Central memory CD8-positive, alpha-beta T cell (primary cell): ENCODE results near the gene RBBP4.
"Not testable (repeated sequence)": the region's sequence is repeated elsewhere in the genome, so short reads cannot be mapped to it uniquely, and the experiment has no call there.

Source experiments
- ATAC-seq: fragments of 150-1000 bp; cut with Tn5 transposase; replicated peaks from 2 replicates; pipeline ENCODE4 v1.10.0; 2022; ENCODE audit warnings: mild to moderate bottlenecking, moderate FRiP score, moderate number of reproducible peaks; ENCODE audit not compliant: poor library complexity, severe bottlenecking; ENCODE audit errors: extremely low read depth
- DNase-seq, 2 donors: peaks; one replicate each; pipeline ENCODE4 v3.0.0; 2021; ENCODE audit warnings: low spot score in 2 of 2
- H3K27ac Mint-ChIP-seq: one replicate; pipeline ENCODE4 v1.8.0; 2022; ENCODE audit warnings: low read depth, mild to moderate bottlenecking, moderate library complexity, mixed read lengths
- H3K27me3 Mint-ChIP-seq: one replicate; pipeline ENCODE4 v1.8.0; 2022; ENCODE audit warnings: mixed read lengths
- H3K36me3 Mint-ChIP-seq: one replicate; pipeline ENCODE4 v1.8.0; 2022; ENCODE audit warnings: mild to moderate bottlenecking, moderate library complexity, mixed read lengths; ENCODE audit not compliant: insufficient read depth
- H3K4me1 Mint-ChIP-seq: one replicate; pipeline ENCODE4 v1.8.0; 2022; ENCODE audit warnings: mixed read lengths
- H3K4me3 Mint-ChIP-seq: one replicate; pipeline ENCODE4 v1.8.0; 2022; ENCODE audit warnings: mild to moderate bottlenecking, moderate library complexity, mixed read lengths
- H3K9me3 Mint-ChIP-seq: one replicate; pipeline ENCODE4 v1.8.0; 2022; ENCODE audit warnings: mixed read lengths

RBBP4 gene

DNA sequence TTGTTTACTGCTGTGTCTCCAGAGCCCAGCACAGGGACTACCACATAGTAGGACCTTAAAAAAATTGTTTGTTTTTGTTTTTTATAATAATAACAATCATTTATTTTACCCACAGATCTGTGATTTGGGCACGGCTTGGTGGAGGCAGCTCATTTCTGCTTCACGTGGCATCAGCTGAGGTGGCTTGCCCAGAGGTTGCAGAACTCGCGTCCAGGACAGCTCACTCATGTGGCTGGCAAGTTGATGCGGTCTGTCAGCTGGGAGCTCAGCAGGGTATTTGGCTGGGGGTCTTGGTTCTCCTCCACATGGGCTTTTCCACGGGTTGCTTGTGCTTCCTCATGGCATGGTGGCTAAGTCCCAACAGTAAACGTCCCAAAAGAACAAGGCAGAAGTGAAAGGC, 54.5 kb downstream of the RBBP4 start:
- Mint-ChIP-seq H3K27me3 (peaks cover 38% of the 10 kb centered on the region), H3K4me3 (no peak overlapping the region), H3K9me3 (no peaks in the 10 kb centered on the region), H3K36me3 (no peaks in the 10 kb centered on the region), H3K27ac (no peak overlapping the region), H3K4me1 (peaks cover 8% of the 10 kb centered on the region)
- DNase-seq = no peak
- ATAC-seq = no peak

DNA sequence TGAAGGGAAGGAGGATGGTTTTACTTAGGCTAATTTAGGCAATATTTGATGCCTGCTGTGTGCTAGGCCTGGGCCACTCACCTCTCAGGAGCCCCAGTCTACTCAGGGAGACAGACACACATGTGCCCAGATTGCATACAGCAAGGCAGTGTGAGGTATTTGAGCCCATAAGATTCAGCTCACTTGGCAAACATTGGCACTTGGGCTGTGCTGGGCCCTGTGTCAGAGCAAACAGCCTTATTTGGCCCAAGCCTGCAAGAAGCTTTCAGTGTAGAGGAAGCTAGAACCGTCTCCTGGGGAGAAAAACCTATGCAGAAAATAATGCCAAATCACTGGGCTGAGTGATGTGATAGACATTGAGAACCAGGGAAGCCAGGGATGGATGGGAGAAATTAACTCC, 55.5 kb downstream of the RBBP4 start:
- no peak for ATAC-seq
- Mint-ChIP-seq H3K9me3 (no peaks in the 10 kb centered on the region), H3K27ac (no peak overlapping the region), H3K4me1 (peaks cover 8% of the 10 kb centered on the region), H3K36me3 (no peaks in the 10 kb centered on the region), H3K4me3 (no peak overlapping the region), H3K27me3 (peaks cover 38% of the 10 kb centered on the region)
- no peak for DNase-seq

DNA sequence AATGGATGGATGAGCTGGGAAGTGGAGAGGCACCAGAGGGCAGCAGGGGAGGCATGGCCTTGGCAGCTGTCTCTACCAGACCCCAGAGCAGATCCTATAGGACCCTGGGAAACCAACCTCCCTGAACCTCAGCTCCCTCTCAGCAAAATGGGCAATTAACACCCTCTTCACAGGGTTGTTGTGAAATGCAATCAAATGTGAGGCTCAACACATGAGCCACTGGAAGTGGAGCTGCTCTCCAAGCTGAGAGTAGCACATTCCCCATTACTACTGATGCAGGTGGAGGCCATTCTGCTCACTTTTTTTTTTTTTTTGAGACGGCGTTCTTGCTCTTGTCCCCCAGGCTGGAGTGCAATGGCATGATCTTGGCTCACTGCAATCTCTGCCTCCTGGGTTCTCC, 58.1 kb downstream of the RBBP4 start:
- ATAC-seq = no peak

DNA sequence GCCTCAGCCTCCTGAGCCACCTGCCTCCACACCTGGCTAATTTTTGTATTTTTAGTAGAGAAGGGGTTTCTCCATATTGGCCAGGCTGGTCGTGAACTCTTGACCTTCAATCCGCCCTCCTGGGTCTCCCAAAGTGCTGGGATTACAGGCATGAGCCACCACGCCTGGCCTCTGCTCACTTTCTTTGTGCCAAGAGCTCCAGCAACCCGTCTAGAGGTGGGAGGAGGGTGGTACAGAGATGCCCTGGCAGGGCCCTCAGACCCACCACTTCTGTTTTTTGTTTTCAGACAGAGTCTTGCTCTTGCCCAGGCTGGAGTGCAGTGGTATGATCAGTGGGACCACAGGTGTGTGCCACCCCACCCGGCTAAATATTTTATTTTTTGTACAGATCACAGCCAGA, 58.5 kb downstream of the RBBP4 start:
- DNase-seq = no peak
- no peaks in the 10 kb centered on the region for H3K4me1 Mint-ChIP-seq
- no peaks in the 10 kb centered on the region for H3K36me3 Mint-ChIP-seq
- ATAC-seq = no peak
- no peak overlapping the region for H3K4me3 Mint-ChIP-seq
- H3K27me3 Mint-ChIP-seq = peaks cover 22% of the 10 kb centered on the region
- H3K9me3 Mint-ChIP-seq = no peaks in the 10 kb centered on the region
- no peak overlapping the region for H3K27ac Mint-ChIP-seq

More for the DNA sequence above, 58.1 kb downstream of the RBBP4 start:
- Mint-ChIP-seq H3K4me1 (no peaks in the 10 kb centered on the region), H3K27ac (no peak overlapping the region), H3K9me3 (no peaks in the 10 kb centered on the region), H3K4me3 (no peak overlapping the region), H3K27me3 (peaks cover 26% of the 10 kb centered on the region), H3K36me3 (no peaks in the 10 kb centered on the region)
- DNase-seq = no peak

DNA sequence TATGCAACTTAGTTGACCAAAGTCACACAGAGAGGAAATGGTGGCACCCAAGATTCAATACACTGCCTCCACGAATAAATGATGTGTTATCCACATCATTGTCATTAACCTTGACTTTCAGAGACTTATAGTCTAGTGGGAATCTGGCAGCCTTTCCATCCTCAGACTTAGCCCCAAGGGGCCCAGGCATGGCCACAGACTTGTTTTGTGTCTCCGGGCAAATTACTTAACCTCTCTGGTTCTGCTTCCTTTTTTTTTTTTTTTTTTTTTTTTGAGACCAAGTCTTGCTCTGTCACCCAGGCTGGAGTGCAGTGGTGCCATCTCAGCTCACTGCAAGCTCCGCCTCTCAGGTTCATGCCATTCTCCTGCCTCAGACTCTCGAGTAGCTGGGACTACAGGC, 60.2 kb downstream of the RBBP4 start:
- not testable (repeated sequence) for H3K9me3 Mint-ChIP-seq, H3K36me3 Mint-ChIP-seq, H3K4me1 Mint-ChIP-seq, H3K27me3 Mint-ChIP-seq, H3K4me3 Mint-ChIP-seq, DNase-seq, H3K27ac Mint-ChIP-seq, ATAC-seq

DNA sequence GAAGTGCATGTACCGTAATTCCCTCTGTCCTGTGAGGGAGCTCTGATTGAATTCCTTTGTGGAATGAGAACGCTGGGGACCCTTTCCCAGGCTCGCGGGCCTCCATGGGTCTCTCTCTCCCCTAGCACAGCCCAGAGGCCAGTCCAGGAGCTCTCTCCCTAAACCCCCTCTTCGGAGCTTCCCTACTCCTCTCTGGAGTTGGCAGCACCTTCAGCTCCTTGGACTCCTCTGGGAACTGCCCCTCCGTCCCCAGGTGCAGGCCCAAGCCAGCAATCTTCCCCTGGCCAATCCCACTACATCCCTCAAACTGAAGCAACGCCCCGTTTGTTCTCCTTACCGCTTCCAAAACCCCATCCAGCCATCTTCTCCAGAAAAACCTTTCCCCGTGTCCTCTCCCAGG, 62.1 kb downstream of the RBBP4 start:
- no peaks in the 10 kb centered on the region for H3K27me3 Mint-ChIP-seq
- H3K4me1 Mint-ChIP-seq = peaks cover 8% of the 10 kb centered on the region
- ATAC-seq = no peak
- DNase-seq = no peak
- H3K4me3 Mint-ChIP-seq = peak overlapping the region; percentile 31
- H3K9me3 Mint-ChIP-seq = no peaks in the 10 kb centered on the region
- peaks cover 3% of the 10 kb centered on the region for H3K36me3 Mint-ChIP-seq
- no peak overlapping the region for H3K27ac Mint-ChIP-seq

DNA sequence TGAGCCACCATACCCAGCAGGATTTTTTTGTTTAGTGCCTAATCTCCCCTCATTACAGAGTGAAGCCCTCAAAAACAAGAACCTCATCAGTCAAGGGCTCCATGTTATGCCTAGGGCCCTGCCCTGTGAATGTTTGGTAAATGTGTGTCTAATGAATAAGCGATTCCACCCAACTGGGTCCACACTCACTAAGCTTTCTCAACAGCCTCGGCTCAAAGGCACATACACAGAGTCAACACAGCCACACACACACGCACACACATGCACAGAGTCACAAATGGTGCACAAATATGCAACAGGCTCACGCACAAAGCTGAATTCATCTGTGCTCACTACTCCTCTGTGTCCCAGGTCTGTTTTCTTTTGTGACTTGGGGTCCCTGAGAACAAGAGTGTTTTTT, 63.3 kb downstream of the RBBP4 start:
- no peak for DNase-seq
- no peaks in the 10 kb centered on the region for H3K27me3 Mint-ChIP-seq
- H3K4me3 Mint-ChIP-seq = no peak overlapping the region
- peaks cover 3% of the 10 kb centered on the region for H3K36me3 Mint-ChIP-seq
- no peaks in the 10 kb centered on the region for H3K9me3 Mint-ChIP-seq
- no peak for ATAC-seq
- no peak overlapping the region for H3K27ac Mint-ChIP-seq
- H3K4me1 Mint-ChIP-seq = peaks cover 8% of the 10 kb centered on the region

DNA sequence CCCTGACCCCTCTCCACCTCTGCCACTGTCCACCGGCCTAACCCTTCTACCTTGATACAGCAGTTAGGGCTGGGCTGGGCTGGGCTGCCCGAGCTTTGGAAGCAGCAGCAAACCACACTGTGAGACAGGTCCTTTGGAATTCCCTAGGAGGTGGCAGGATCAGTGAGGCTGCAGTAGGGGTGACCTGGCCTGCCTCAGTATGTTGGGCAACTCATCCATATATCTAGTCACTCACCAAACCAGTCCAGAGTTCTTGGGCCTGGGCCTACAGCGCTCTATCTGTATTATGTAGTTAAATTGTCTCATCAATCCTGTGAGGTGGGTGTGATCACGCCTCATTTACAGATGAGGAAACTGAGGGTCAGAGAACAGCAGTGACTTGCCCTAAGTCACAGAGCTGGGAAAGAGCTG, 64.9 kb downstream of the RBBP4 start:
- no peak overlapping the region for H3K4me3 Mint-ChIP-seq
- ATAC-seq (no peak), DNase-seq (no peak)
- peaks cover 8% of the 10 kb centered on the region for H3K4me1 Mint-ChIP-seq
- H3K27me3 Mint-ChIP-seq = peaks cover under 1% of the 10 kb centered on the region
- no peaks in the 10 kb centered on the region for H3K9me3 Mint-ChIP-seq
- peaks cover 3% of the 10 kb centered on the region for H3K36me3 Mint-ChIP-seq
- H3K27ac Mint-ChIP-seq = no peak overlapping the region

DNA sequence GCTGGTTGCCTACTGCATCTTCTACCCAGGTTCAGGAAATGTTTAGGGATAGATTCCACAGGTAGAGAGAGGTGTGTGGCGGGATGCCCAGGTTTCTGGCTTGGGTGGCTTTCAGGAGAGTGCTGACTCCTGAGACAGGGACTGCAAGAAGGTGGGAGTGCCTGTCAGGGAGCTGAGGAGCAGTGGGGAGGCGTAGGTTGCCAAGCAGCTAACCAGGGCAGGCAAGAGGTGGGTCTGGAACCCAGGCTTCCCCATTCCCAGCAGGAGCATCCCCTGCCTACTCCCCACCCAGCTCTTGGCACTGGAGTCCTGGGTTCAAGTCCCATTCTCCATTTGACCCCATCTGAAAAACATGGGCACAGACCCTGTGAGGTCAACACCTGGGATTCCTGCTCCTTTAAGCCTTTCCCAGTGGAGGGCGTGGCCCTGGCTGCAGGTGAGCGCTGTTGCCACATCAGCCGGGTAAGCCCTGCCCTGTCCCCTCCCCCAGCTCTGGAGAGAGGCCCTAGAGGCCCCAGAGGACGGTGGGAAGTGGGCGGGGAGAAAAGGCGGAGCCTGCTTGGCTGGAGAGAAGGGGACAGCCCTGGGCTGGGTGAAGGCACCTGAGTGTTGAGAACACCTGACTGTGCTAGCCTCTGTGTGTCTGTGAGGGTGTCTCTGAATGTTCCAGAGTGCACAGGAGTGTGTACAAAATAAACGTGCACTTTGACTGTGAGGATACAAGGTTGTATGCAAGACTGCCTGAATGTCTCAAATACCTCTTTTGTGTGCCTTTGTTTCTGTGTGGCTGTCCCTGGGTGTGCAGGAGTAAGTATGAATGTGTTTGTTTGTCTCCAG, 65.5 kb downstream of the RBBP4 start:
- no peak for DNase-seq
- no peak overlapping the region for H3K27ac Mint-ChIP-seq
- H3K27me3 Mint-ChIP-seq = peaks cover 7% of the 10 kb centered on the region
- H3K36me3 Mint-ChIP-seq = peaks cover 3% of the 10 kb centered on the region
- H3K9me3 Mint-ChIP-seq = no peaks in the 10 kb centered on the region
- peaks cover 8% of the 10 kb centered on the region for H3K4me1 Mint-ChIP-seq
- no peak overlapping the region for H3K4me3 Mint-ChIP-seq
- peak; percentile 25 for ATAC-seq

DNA sequence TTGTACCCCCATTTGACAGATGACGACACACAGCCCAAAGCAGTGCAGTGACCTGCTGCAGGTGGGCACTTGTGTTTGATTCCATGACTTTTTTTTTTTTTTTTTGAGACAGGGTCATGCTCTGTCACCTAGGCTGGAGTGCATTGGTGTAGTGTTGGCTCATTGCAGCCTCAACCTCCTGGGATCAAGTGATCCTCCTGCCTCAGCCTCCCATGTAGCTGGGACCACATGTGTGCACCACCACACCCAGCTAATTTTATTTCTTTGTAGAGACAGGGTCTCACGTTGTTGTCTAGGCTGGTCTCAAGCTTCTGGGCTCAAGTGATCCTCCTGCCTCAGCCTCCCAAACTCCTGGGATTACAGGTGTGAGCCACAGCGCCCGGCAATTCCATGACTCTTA, 66.5 kb downstream of the RBBP4 start:
- Mint-ChIP-seq H3K27ac (no peak overlapping the region), H3K4me3 (no peak overlapping the region), H3K9me3 (no peaks in the 10 kb centered on the region), H3K36me3 (peaks cover 3% of the 10 kb centered on the region), H3K27me3 (peaks cover 14% of the 10 kb centered on the region), H3K4me1 (peaks cover 8% of the 10 kb centered on the region)
- ATAC-seq (no peak), DNase-seq (no peak)

DNA sequence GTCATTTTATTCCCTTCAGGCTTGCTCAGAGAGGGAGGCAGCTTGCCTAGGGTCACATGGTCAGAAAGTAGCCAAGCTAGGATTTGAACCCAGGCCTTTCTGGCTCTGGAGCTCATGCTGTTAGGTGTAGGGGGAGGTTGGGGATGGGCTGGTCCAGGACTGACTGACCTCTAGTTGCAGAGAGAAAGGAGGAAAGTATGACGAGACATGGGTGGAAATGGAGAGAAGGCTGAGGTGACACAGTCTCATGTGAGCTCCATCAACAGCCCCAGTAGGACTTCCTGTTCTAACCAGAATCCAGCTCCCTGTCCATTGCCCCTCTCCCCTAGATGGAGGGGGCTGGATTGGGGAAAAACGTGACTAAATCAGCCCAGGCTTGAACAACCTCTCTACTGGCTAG, 67.0 kb downstream of the RBBP4 start:
- ATAC-seq (no peak), DNase-seq (no peak)
- Mint-ChIP-seq H3K4me1 (peaks cover 8% of the 10 kb centered on the region), H3K9me3 (no peaks in the 10 kb centered on the region), H3K27me3 (peaks cover 14% of the 10 kb centered on the region), H3K4me3 (no peak overlapping the region), H3K36me3 (peaks cover 3% of the 10 kb centered on the region), H3K27ac (no peak overlapping the region)

DNA sequence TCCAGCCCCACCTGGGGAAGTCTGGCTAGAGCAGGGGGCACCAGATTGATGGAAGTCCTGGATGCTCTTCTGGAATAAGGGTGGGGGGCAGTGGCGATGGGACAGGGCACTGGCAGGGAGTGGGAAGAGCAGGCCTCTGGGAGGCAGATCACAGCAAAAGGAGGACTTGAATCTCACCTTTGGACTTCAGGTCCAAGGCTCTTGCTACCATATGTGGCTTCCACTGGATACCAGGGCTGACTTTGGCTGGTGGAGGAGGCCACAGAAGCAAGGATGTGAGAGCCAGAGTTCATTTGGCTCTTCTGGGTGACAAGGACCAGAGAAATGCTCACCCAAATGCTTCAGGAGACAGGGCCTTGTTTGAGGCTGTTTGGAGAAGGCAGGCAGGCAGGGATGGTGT, 67.5 kb downstream of the RBBP4 start:
- Mint-ChIP-seq H3K36me3 (peaks cover 3% of the 10 kb centered on the region), H3K4me1 (peaks cover 8% of the 10 kb centered on the region), H3K9me3 (no peaks in the 10 kb centered on the region), H3K4me3 (no peak overlapping the region), H3K27ac (no peak overlapping the region), H3K27me3 (peaks cover 14% of the 10 kb centered on the region)
- no peak for DNase-seq
- ATAC-seq = no peak

DNA sequence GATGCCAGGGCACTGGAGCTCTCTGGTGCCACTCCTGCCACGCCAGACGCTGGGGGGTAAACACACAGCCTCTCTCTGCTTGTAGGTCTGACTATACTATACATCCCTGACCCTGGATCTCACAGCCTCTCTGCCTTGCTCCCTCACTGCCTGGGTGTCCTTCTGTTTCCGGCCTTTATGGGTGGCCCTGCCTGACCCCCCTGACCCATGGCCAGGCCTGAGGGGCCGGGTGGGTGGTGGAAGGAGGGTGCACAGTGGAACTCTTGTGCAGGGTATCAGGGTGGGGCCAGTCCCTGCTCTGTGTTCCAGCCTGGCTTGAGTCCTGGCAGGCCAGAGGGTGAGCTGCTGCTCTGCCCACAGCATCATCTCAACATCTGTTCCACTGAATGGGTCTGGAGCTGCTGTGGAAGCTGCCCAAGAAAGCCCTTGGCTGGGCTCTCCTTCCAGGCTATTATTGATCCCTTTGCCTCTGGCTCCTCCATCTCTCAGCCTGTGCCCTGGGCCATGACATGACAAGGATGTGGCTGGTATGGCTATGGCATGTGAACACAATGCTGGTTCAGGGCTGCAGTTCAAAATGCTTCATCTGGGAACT, 68.8 kb downstream of the RBBP4 start:
- Mint-ChIP-seq H3K36me3 (peaks cover 3% of the 10 kb centered on the region), H3K9me3 (no peaks in the 10 kb centered on the region), H3K4me3 (no peak overlapping the region), H3K4me1 (peaks cover 13% of the 10 kb centered on the region), H3K27me3 (peaks cover 14% of the 10 kb centered on the region), H3K27ac (no peak overlapping the region)
- DNase-seq (no peak), ATAC-seq (no peak)
